Activated naive CD8-positive, alpha-beta T cell treated with anti-CD3 and anti-CD28 coated beads, Interleukin-2, amount 10 ng/mL, durations not matched to agents 7 days and 5 days (primary cell): ENCODE measurements around the gene PPP1R12C. TPM values are rescaled to one million over a fixed set of nuclear protein-coding genes. Genes with fewer than 3 reads are reported as not detected.
"Not testable (repeated sequence)": the region's sequence is repeated elsewhere in the genome, so short reads cannot be mapped to it uniquely, and the experiment has no call there.

Experiments
- ATAC-seq: fragments of 150-1000 bp; cut with Tn5 transposase; one replicate; pipeline ENCODE4 v1.10.0; 2021; ENCODE audit warnings: low read depth, moderate library complexity
- POLR2A ChIA-PET: fragments of 350-600 bp; sonication (Branson Sonifier 250); formaldehyde crosslinking; loops from one replicate; lab custom pipeline; 2021; ENCODE audit warnings: antibody characterized with exemption; lab: Charles Lee
- DNase-seq: peaks from one replicate; pipeline ENCODE4 v3.0.0; 2021
- H3K27ac Mint-ChIP-seq: one replicate; pipeline ENCODE4 v1.8.0; 2022; ENCODE audit warnings: mild to moderate bottlenecking, mixed read lengths
- H3K27me3 Mint-ChIP-seq: one replicate; pipeline ENCODE4 v1.8.0; 2022; ENCODE audit warnings: mild to moderate bottlenecking, moderate library complexity, mixed read lengths
- H3K36me3 Mint-ChIP-seq: one replicate; pipeline ENCODE4 v1.8.0; 2021; ENCODE audit warnings: mild to moderate bottlenecking, mixed read lengths
- H3K4me1 Mint-ChIP-seq: one replicate; pipeline ENCODE4 v1.8.0; 2021; ENCODE audit warnings: mixed read lengths
- H3K4me3 Mint-ChIP-seq: one replicate; pipeline ENCODE4 v1.8.0; 2022; ENCODE audit warnings: mild to moderate bottlenecking, moderate library complexity, mixed read lengths
- H3K9me3 Mint-ChIP-seq: one replicate; pipeline ENCODE4 v1.8.0; 2021; ENCODE audit warnings: mixed read lengths
- total RNA-seq, 2 experiments: library from RNA; stranded (reverse); gene quantifications; one replicate each; pipeline ENCODE4 v1.2.3, GENCODE V29; 2021

Gene PPP1R12C
- total RNA-seq, 2 experiments from 2014 or later, result 147 to 157 TPM

DNA sequence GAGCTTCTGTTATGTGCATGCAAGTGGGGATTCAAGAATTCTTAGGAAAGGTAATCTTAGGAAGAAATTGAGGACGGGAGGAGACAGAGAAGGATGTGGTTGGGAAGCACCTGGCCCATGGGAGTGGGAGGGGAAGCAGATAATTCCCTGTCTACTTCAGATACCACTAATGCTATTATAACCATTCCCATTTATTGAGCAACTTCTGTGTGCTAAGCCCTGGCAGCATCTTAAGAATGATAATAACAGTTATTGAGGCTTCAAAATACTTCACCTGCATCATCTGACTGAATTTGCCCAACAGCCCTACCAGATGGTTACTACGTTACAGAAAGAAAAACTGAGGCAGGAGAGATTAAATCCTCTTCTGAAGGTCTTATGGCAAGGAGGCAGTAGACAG lies 40.3 kb downstream of the PPP1R12C start:
- peaks cover 4% of the 10 kb centered on the region for H3K36me3 Mint-ChIP-seq
- no peaks in the 10 kb centered on the region for H3K9me3 Mint-ChIP-seq
- ATAC-seq, result no peak
- H3K27me3 Mint-ChIP-seq, result peaks cover 17% of the 10 kb centered on the region
- H3K4me1 Mint-ChIP-seq, result peaks cover 9% of the 10 kb centered on the region
- no peak overlapping the region for H3K4me3 Mint-ChIP-seq
- H3K27ac Mint-ChIP-seq, result no peak overlapping the region
- POLR2A ChIA-PET, result interaction anchor here (0.5 kb wide), 1 partner anchor 111 kb away, joined by 5 read pairs; the partner anchor contains the start of gene NLRP2
- DNase-seq, result no peak

- no peak overlapping the region for H3K4me3 Mint-ChIP-seq
- H3K9me3 Mint-ChIP-seq, result no peaks in the 10 kb centered on the region
- POLR2A ChIA-PET, result no interaction called here
- H3K36me3 Mint-ChIP-seq, result peaks cover 4% of the 10 kb centered on the region
- H3K27me3 Mint-ChIP-seq, result peaks cover 21% of the 10 kb centered on the region
- DNase-seq (no peak), ATAC-seq (no peak)
- peaks cover 9% of the 10 kb centered on the region for H3K4me1 Mint-ChIP-seq
- no peak overlapping the region for H3K27ac Mint-ChIP-seq
These were observed 41.1 kb downstream of the PPP1R12C start for GRCh38 chr19:55076321-55076720.

DNA sequence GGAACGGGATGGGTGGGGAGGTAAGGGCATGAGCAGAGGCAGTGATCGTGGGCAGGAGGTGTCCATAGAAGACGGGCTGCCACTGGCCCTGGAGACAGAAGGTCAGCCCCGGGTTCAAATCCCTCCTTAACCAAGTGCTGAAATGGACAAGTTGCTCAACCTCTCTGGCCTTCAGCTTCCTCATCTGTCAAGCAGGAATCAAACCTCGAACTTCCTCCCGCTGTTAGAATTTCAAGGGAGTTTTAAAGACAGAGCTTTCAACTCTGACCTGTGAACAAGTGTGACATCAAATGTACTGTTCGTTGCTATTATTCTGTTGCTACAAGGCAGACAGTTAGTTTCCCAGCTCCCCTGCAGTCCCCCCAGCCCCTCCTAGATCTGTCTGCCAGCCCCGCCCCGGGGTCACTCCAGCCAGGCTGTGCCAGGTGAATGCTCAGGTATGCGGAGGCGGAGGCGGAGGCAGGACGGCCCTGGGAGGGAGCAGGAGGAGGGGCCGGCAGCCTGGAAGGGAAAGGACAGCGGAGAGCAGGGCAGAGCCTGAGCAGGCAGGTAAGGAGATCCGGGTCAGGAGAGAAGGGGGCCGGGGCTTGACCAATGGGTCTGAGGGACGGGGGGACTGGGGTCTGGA lies 42.0 kb downstream of the PPP1R12C start, which contains the start of gene EPS8L1:
TSS of gene EPS8L1 (plus strand) at position 499 of the 628 bp plus-strand sequence. CDS start 576 bp downstream, outside the sequence.
- H3K27ac Mint-ChIP-seq, result no peak within 1 kb of the TSS
- peaks cover 3% of the 10 kb centered on the region for H3K36me3 Mint-ChIP-seq

GRCh38 chr19:55071913-55072312 lies 45.5 kb downstream of the PPP1R12C start:
- peaks cover 5% of the 10 kb centered on the region for H3K36me3 Mint-ChIP-seq
- H3K27ac Mint-ChIP-seq, result peak overlapping the region; percentile 43
- no peaks in the 10 kb centered on the region for H3K9me3 Mint-ChIP-seq
- no peak overlapping the region for H3K4me3 Mint-ChIP-seq
- peaks cover 11% of the 10 kb centered on the region for H3K4me1 Mint-ChIP-seq
- peaks cover 56% of the 10 kb centered on the region for H3K27me3 Mint-ChIP-seq
- POLR2A ChIA-PET, result interaction anchor here (0.5 kb wide), 1 partner anchor 10 kb away, joined by 3 read pairs; no protein-coding TSS in a partner anchor
- ATAC-seq (no peak), DNase-seq (no peak)

More for the DNA sequence above, 42.0 kb downstream of the PPP1R12C start, which contains the start of gene EPS8L1:
- H3K9me3 Mint-ChIP-seq, result no peaks in the 10 kb centered on the region
- peaks cover 24% of the 10 kb centered on the region for H3K27me3 Mint-ChIP-seq
- H3K4me3 Mint-ChIP-seq, result no peak within 1 kb of the TSS
- ATAC-seq (no peak), DNase-seq (no peak)
- H3K4me1 Mint-ChIP-seq, result peaks cover 7% of the 10 kb centered on the region
- POLR2A ChIA-PET, result no interaction called here

DNA sequence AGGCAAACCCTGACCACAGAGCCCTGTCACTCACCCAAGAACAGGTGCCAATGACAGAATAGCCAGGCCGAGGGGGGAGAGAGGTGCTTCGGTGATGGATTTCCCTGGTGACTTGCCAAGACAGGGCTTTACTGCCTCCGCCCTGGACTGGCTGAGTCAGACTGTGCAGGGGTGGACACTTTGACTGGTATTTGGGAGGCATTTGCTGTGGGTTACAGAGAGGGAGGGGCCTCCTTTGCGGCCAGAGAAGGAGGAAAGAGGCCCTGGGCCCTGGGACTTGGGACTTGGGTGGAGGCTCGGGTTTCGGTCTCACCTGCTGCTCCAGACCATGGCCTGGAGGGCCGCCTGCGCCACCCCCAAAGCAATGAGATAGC lies 46.3 kb downstream of the PPP1R12C start:
- peaks cover 64% of the 10 kb centered on the region for H3K27me3 Mint-ChIP-seq
- H3K4me1 Mint-ChIP-seq, result peaks cover 11% of the 10 kb centered on the region
- H3K9me3 Mint-ChIP-seq, result no peaks in the 10 kb centered on the region
- no peak overlapping the region for H3K27ac Mint-ChIP-seq
- H3K36me3 Mint-ChIP-seq, result peaks cover 5% of the 10 kb centered on the region
- no peak overlapping the region for H3K4me3 Mint-ChIP-seq
- no peak for ATAC-seq
- POLR2A ChIA-PET, result no interaction called here
- DNase-seq, result no peak

DNA sequence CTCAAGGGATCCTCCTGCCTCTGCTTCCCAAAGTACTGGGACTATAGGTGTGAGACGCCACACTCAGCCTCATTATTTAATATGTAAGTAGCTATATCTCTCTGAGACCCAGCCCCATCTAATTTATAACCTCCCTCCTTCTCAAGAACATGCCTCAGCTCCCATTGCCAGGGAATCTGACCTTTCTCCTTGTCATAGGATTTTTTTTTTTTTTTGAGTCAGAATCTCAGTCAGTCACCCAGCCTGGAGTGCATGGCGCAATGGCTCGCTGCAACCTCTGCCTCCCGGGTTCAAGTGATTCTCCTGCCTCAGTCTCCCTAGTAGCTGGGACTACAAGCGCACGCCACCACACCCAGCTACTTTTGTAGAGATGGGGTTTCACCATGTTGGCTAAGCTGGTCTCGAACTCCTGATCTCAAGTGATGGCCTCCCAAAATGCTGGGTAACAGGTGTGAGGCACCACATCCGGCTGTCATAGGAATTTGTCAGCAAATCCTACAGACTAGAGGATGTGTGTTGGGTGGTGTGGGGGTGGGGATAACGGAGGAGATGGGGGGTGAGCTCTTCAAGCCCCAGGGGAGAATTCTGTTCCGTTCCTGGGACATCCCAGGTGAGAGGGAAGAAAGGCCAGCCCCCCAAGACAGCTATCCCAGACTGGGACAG lies 46.8 kb downstream of the PPP1R12C start:
- POLR2A ChIA-PET, result interaction anchor here (0.9 kb wide), 1 partner anchor 9 kb away, joined by 3 read pairs; no protein-coding TSS in a partner anchor
- ATAC-seq, result no peak
- Mint-ChIP-seq H3K4me1 (peaks cover 11% of the 10 kb centered on the region), H3K4me3 (no peak overlapping the region), H3K9me3 (no peaks in the 10 kb centered on the region), H3K36me3 (peaks cover 5% of the 10 kb centered on the region), H3K27me3 (peaks cover 68% of the 10 kb centered on the region), H3K27ac (no peak overlapping the region)
- DNase-seq, result no peak

- DNase-seq (no peak), ATAC-seq (no peak)
- peak overlapping the region; percentile 75 for H3K4me3 Mint-ChIP-seq
- POLR2A ChIA-PET, result interaction anchor here (0.9 kb wide), 1 partner anchor 10 kb away, joined by 3 read pairs; no protein-coding TSS in a partner anchor
- no peak overlapping the region for H3K27ac Mint-ChIP-seq
- H3K27me3 Mint-ChIP-seq, result peaks cover 69% of the 10 kb centered on the region
- H3K9me3 Mint-ChIP-seq, result no peaks in the 10 kb centered on the region
- peaks cover 11% of the 10 kb centered on the region for H3K4me1 Mint-ChIP-seq
- H3K36me3 Mint-ChIP-seq, result peaks cover 5% of the 10 kb centered on the region
These were observed 47.6 kb downstream of the PPP1R12C start for GRCh38 chr19:55069865-55070197.

- POLR2A ChIA-PET, result interaction anchor here (0.6 to 1.4 kb wide), 3 partner anchors 11 to 85 kb away, joined by 3 to 5 read pairs (median 4); no protein-coding TSS in a partner anchor
- Mint-ChIP-seq H3K36me3 (peaks cover 5% of the 10 kb centered on the region), H3K27me3 (peaks cover 69% of the 10 kb centered on the region), H3K4me1 (peaks cover 11% of the 10 kb centered on the region), H3K9me3 (no peaks in the 10 kb centered on the region), H3K27ac (peak overlapping the region; percentile 47), H3K4me3 (peak overlapping the region; percentile 75)
- DNase-seq, result no peak
- peak; percentile 66 for ATAC-seq
These were observed 48.2 kb downstream of the PPP1R12C start for GRCh38 chr19:55068950-55069864.

DNA sequence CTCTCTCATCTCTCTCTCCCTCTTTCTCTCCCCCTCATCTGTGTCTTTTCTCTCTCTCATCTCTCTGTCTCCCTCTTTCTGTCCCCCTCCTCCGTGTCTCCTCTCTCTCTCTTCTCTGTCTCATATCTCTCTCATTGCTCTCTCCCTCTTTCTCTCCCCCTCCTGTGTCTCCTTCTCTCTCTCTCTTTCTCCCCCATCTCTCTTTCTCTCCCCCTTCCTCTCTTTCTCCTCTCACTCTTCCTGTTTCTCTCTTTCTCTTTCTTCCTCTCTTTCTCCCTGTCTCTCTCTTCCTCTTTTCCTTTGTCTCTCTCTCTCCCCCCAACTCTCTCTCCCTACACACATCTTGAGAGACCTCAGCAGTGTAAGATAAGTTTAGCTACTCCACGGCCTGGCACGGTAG lies 49.6 kb downstream of the PPP1R12C start:
- Mint-ChIP-seq H3K27me3 (peaks cover 72% of the 10 kb centered on the region), H3K4me3 (no peak overlapping the region), H3K27ac (no peak overlapping the region)

GRCh38 chr19:55066107-55066709 lies 51.2 kb downstream of the PPP1R12C start:
- ATAC-seq, result no peak
- Mint-ChIP-seq H3K36me3 (peaks cover 6% of the 10 kb centered on the region), H3K4me1 (peaks cover 14% of the 10 kb centered on the region), H3K27me3 (peaks cover 62% of the 10 kb centered on the region), H3K4me3 (no peak overlapping the region), H3K9me3 (no peaks in the 10 kb centered on the region), H3K27ac (no peak overlapping the region)
- DNase-seq, result no peak
- POLR2A ChIA-PET, result no interaction called here

More for the DNA sequence above, 49.6 kb downstream of the PPP1R12C start:
- POLR2A ChIA-PET, result interaction anchor here (1.4 kb wide), 1 partner anchor 12 kb away, joined by 5 read pairs; no protein-coding TSS in a partner anchor
- Mint-ChIP-seq H3K4me1 (peaks cover 13% of the 10 kb centered on the region), H3K9me3 (no peaks in the 10 kb centered on the region), H3K36me3 (peaks cover 5% of the 10 kb centered on the region)
- no peak for ATAC-seq
- no peak for DNase-seq

GRCh38 chr19:55065516-55065915 lies 51.9 kb downstream of the PPP1R12C start:
- peaks cover 14% of the 10 kb centered on the region for H3K4me1 Mint-ChIP-seq
- H3K27me3 Mint-ChIP-seq, result peaks cover 58% of the 10 kb centered on the region
- not testable (repeated sequence) for H3K9me3 Mint-ChIP-seq, ATAC-seq, DNase-seq, H3K4me3 Mint-ChIP-seq, H3K36me3 Mint-ChIP-seq, H3K27ac Mint-ChIP-seq
- POLR2A ChIA-PET, result interaction anchor here (0.7 kb wide), 1 partner anchor 27 kb away, joined by 3 read pairs; no protein-coding TSS in a partner anchor

GRCh38 chr19:55063492-55063843 lies 54.0 kb downstream of the PPP1R12C start:
- DNase-seq, result no peak
- Mint-ChIP-seq H3K36me3 (peaks cover 9% of the 10 kb centered on the region), H3K27ac (no peak overlapping the region), H3K4me3 (peak overlapping the region; percentile 90), H3K4me1 (peaks cover 11% of the 10 kb centered on the region), H3K9me3 (no peaks in the 10 kb centered on the region), H3K27me3 (peaks cover 42% of the 10 kb centered on the region)
- POLR2A ChIA-PET, result interaction anchor here (0.6 to 1.9 kb wide), 6 partner anchors 17 to 182 kb away, joined by 3 to 11 read pairs (median 4); partner anchors contain the start of gene PPP1R12C
- ATAC-seq, result no peak
